Measurements from ENCODE around the gene MROH2A.
A peak's percentile ranks its signal among the peaks of the same experiment; 100 is the strongest.

MROH2A gene

GRCh38 chr2:233835230-233836186 is 57.4 kb downstream of the MROH2A start:
- DNase-seq: no peak

DNA sequence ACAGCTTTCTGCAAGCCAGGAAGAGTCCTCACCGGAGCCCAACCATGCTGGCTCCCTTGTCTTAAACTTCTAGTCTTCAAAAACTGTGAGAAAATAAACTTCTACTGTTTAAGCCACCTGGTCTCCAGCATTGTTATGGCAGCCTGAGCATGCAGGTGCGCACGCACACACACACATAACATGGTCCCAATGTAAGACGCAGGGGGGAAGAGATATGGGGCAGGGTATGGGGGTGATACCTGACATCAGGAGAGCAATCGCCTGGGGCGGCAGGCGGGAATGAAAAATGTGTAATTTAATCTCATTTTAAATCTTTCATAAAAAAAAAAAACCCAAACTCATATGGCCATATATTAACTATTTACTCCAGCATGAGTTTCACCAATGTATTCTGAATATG is 58.2 kb downstream of the MROH2A start:
- no peak for DNase-seq

- DNase-seq: no peak
Measured at GRCh38 chr2:233837694-233838229, 59.6 kb downstream of the MROH2A start.

- DNase-seq: no peak
Measured at GRCh38 chr2:233838251-233838650, 60.1 kb downstream of the MROH2A start.

GRCh38 chr2:233838726-233839446 is 60.8 kb downstream of the MROH2A start:
- no peak for DNase-seq

DNA sequence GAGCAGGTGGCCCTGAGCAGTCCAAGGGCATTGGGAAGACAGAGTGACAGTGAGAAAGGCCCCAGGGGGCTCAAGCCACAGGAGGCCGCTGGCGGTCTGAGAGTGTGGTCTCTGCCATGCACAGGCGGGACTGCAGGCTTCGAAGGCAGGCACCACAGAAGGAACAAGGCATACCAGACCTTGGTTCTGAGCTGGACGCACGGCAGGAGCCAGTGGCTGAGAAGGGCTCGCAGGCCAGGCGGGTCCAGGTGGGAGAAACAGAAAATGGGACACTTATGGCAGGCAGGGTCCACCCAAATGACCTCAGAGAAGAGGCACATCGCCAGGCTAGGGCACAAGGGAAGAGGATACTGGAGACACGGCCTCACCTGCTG is 61.3 kb downstream of the MROH2A start:
- DNase-seq: no peak

GRCh38 chr2:233840520-233840919 is 62.4 kb downstream of the MROH2A start:
- DNase-seq: no peak

GRCh38 chr2:233841183-233841582 is 63.1 kb downstream of the MROH2A start:
- DNase-seq: no peak

- DNase-seq: no peak
Measured at GRCh38 chr2:233844064-233844807, 66.1 kb downstream of the MROH2A start.

DNA sequence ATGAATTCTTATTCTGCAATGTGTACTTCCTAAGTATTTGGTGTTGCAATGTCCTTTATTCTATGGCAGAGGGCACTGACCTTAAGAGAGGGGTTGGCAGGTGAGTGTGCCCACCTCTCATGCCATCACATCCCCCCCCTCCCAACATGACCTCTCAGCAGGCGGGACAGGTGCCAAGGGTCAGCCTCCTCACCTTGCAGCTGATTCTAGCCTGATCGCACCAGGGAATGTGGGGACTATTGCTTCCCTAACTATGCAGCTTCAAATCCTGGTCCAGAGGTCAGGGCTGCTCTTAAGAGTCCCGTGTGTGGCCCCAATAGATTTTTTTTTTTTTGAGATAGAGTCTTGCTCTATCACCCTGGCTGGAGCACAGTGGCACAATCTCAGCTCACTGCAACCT is 66.7 kb downstream of the MROH2A start:
- DNase-seq: no peak

DNA sequence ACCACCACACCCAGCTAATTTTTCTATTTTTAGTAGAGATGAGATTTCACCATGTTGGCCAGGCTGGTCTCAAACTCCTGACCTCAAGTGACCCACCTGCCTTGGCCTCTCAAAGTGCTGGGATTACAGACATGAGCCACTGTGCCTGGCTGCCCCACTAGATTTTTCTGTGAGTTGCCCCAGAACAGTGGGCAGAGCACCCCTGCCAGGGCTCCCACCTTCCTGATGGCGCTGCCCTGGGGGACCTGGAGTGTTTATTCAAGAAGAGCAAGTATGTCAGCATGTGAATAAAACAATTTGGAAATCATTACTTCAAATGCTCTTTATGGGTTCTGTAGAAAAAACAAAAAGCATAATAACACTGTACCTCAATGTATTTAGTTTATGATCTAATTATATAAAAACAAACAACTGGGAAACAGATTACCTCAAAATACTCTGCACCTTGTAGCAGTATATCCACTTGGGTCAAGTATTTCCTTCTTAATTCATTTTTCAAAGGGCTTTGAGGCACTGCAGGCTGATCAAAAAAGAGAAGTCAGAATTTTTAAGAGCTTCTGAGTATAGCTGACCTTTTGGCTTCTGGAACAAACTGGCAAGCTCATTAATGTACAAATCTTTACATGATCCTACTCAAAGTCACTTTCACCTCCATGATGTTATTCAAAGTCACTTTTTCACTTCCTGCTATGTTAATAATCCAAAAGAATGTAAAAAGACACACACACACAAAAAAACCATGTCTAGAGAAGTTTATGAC is 67.4 kb downstream of the MROH2A start:
- DNase-seq: peak; percentile 16 to 63 (median 38)

DNA sequence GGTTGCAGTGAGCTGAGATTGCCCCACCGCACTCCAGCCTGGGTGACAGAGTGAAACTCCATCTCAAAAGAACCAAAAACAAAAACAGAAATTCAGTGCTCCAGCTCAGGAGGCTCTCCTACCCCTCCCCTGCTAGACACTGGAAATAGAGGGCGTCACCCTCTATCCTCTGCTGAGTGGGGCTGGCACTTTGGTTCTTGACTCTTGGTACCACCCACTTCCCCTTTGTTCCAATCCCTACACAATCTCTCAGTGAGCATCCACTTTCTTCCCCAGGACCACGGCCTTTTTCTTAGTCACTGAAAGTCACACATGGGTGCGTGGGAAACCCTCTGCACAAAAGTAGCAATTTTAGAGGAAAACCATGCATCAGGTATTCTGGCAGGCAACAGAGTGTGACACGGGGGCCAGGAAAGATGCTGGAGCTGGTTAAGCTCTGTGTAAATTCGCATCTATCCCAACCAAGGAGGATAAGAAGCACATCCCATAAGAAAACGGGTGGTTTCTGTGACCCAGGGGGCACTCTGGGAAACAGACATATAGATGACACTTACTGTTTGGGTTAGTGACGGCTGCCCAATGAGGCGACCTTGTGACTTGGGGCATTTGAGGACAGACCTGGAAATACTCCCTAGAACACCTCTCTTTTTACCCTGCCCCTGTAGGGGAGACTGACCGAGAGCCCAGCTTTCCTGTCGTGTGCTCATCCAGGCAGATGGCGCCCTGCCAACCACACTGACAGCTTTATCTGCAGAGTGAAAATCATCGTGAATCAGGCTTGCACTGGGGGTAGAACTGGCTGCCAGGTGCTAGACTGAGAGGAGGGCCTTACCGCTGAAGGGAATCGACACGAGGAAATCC is 68.5 kb downstream of the MROH2A start:
- DNase-seq: peak in 2 of 4 experiments; percentile 23 to 33

DNA sequence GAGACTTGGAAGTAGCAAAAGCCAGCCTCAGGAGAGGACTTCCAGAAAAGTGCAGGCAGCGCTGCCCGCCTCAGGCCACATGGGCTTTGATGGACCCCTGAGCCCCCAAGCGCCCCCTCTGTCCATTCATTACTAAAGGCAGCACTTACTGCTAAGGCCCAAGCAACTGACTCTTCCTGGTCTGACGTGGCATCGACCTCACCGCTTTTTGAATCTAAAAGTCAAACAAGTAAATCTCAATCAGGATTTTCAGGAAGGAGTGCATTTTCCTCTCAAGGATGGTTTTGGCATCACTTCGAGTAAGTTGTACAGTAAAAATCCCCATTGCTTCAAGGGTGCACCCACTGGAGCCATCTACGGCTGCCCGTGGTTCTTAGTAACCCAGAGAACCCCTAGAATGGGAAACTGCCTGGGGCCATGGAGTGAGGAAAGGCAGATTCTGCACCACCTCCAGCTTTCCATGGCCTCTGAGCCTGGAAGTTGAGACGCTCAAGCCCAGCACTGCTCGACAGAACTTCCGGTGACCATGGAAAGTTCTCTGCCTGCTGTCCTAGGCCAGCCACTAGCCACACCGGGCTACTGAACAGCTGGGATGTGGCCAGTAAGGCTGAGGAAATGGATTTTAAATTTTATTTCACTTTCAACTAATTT is 69.2 kb downstream of the MROH2A start:
- no peak for DNase-seq

DNA sequence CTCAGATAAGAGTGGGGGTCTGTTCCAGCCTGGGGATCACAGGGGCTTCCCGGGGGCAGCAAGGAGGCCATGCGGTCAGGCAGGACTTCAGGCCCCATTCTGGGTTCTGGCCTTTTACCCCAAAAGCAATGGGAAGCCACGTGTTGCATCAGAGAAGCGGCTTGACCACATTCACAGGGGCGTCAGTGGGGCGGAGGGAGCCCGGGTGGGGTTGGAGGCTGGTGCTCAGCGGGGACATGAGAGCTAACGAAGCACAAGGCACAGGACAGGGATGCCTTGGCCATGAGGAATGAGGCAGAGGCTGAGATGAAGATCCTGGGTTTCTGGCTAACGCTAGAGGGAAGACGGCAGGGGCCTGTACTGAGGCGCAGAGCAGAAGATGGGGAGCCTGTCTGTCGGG is 70.1 kb downstream of the MROH2A start:
- DNase-seq: no peak

DNA sequence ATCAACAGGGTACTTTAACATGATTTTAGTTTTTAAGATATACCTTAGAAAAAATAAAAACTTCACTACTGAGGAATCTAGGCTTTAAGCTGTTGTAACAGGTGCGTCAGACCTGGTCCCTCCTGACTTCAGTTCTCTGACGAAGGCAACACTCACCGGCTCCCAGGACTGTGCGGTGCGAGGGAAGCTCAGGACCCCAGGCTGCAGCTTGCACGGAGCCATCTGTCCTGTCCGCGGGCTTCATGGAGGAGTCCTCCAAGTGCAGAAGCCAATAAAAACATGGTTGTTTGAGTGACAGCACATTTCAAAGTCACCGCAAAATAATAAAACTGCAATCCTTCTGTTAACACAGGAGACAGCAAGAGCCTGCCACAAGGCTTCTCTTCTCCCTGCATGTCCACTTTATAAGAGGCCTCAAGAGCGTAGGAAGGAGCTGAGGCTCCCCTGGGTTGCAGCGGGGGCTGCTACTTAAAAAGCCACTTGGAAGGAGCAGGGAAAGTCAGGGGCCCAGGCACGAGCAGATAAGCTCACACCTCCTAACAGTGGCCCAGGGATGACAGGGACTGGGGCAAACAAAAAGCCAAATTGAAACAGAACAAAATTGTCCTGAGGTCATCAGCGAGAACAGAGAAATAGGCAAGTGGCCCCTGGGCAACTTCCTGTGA is 71.6 kb downstream of the MROH2A start:
- no peak for DNase-seq

DNA sequence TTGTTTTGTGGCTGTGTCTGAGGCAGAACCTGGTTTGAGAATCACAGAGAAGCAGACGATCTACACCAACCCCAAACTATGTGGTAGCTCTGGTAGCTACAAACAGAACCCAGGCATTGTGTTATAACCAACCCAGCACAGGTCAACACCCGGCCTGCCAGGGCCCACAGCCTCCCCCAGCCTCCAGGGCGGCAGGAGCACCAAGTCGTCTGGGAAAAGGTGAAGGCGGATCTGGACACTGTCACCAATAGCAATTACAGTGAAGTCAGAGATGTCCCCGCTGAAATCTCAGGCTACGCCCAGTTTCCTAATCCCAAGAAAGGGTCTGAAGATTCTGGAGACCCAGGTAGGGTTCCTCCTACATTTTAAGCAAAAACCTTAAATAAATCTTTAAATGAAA is 72.6 kb downstream of the MROH2A start:
- no peak for DNase-seq

GRCh38 chr2:233851169-233851568 is 73.0 kb downstream of the MROH2A start:
- no peak for DNase-seq

DNA sequence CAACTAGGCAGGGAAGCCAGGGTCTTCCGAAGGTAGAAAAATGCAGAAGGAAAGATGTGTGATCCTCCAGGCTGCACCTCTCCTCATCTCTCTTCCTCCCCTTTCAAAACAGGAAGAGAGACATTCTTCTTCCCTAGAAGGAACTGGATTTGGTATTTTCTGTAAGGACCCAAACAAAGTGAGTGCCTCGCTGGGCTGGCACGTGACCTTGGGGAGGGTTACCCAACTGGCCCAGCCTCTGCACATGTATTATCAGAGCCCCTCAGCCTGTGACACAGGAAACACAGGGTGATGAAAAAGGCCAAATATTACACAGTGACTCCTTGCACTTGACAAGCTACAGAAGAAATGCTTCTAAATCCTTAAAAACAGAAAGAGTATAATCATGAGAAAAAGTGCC is 73.9 kb downstream of the MROH2A start:
- DNase-seq: peak; percentile 70 to 81 (median 76)

GRCh38 chr2:233853353-233853752 is 75.2 kb downstream of the MROH2A start:
- DNase-seq: no peak

DNA sequence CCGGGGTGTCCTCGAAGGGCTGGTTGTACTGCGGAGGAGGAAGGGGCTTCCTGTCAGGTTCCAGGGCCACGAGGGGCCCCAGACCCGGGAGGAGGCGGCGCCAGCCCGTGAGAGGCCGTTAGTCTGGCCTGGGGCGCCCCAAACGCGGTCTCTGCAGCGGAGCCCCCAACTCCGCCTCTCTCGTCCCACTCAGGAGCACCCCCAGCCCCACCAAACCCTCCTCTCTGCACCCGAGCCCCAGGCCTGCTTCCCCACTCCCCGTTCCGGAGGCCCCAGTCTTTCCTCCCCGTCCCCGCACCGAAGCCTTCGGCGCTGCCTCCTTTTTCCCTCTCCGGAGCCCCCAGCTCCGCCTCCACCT is 75.7 kb downstream of the MROH2A start:
- no peak for DNase-seq
